Neural cell (in vitro differentiated cells): ENCODE measurements around the gene DNER. TPM values are rescaled to one million over a fixed set of nuclear protein-coding genes. Genes with fewer than 3 reads are reported as not detected.

ENCODE experiments used
- H2AFZ ChIP-seq: fragments of 200-600, 300-800 bp; sonication (generic), shearing (Covaris generic); 2 replicates; pipeline ENCODE4 v1.6.0; 2014; ENCODE audit warnings: low read depth, mild to moderate bottlenecking, antibody characterized with exemption, low read length, moderate library complexity
- H3F3A ChIP-seq: fragments of 200-600 bp; shearing (Covaris generic); 2 replicates; pipeline ENCODE4 v1.6.1; 2016; ENCODE audit warnings: mild to moderate bottlenecking, moderate library complexity, mixed read lengths, antibody characterized with exemption, low read length; ENCODE audit not compliant: insufficient read depth, poor library complexity, severe bottlenecking
- H3K27ac ChIP-seq: fragments of 200-600, 300-800 bp; sonication (generic), shearing (Covaris generic); 2 replicates; pipeline ENCODE4 v1.5.1; 2014; ENCODE audit warnings: mild to moderate bottlenecking, low read length, moderate library complexity
- H3K27me3 ChIP-seq: fragments of 300-800, 200-600 bp; sonication (generic), shearing (Covaris generic); 2 replicates; pipeline ENCODE4 v1.6.0; 2014; ENCODE audit warnings: mild to moderate bottlenecking, low read depth, low read length, moderate library complexity; ENCODE audit not compliant: insufficient read depth
- H3K36me3 ChIP-seq: fragments of 300-800, 200-600 bp; sonication (generic), shearing (Covaris generic); 2 replicates; pipeline ENCODE4 v1.5.1; 2014; ENCODE audit warnings: mild to moderate bottlenecking, antibody characterized with exemption, low read length, moderate library complexity; ENCODE audit not compliant: insufficient read depth
- H3K4me2 ChIP-seq: fragments of 300-800, 200-600 bp; sonication (generic), shearing (Covaris generic); 2 replicates; pipeline ENCODE4 v1.6.0; 2014; ENCODE audit warnings: mild to moderate bottlenecking, low read length
- H3K4me3 ChIP-seq: fragments of 300-800, 200-600 bp; sonication (generic), shearing (Covaris generic); 2 replicates; pipeline ENCODE4 v1.5.1; 2014; ENCODE audit warnings: mild to moderate bottlenecking, low read length, moderate library complexity
- H3K79me2 ChIP-seq: fragments of 200-600 bp; shearing (Covaris generic); replicated peaks from 2 replicates; pipeline ENCODE4 v1.6.0; 2014; ENCODE audit warnings: mild to moderate bottlenecking, low read length, moderate library complexity; ENCODE audit not compliant: insufficient read depth
- H3K9ac ChIP-seq: fragments of 300-800, 200-600 bp; sonication (generic), shearing (Covaris generic); 2 replicates; pipeline ENCODE4 v1.6.1; 2016; ENCODE audit warnings: mild to moderate bottlenecking, low read length, mixed read lengths
- H3K9me2 ChIP-seq: fragments of 200-600 bp; shearing (Covaris generic); 2 replicates; pipeline ENCODE4 v1.6.1; 2016; ENCODE audit warnings: mild to moderate bottlenecking, low read length, mixed read lengths; ENCODE audit not compliant: insufficient read depth
- H3K9me3 ChIP-seq: fragments of 200-600, 300-800 bp; sonication (generic), shearing (Covaris generic); 2 replicates; pipeline ENCODE4 v1.6.1; 2016; ENCODE audit warnings: mild to moderate bottlenecking, mixed run types, low read length, moderate library complexity, mixed read lengths
- H4K20me1 ChIP-seq: fragments of 200-600 bp; shearing (Covaris generic); 2 replicates; pipeline ENCODE4 v1.6.1; 2016; ENCODE audit warnings: mild to moderate bottlenecking, mixed run types; ENCODE audit not compliant: insufficient read depth
- CTCF ChIP-seq: fragments of 450-650 bp; IDR thresholded peaks from 2 replicates; pipeline ENCODE4 v1.5.1; 2014; ENCODE audit warnings: antibody characterized with exemption, mild to moderate bottlenecking, moderate library complexity; ENCODE audit not compliant: poor library complexity, severe bottlenecking
- EP300 ChIP-seq: fragments of 450-650 bp; conservative IDR thresholded peaks from 2 replicates; pipeline ENCODE4 v1.6.1; 2014; ENCODE audit warnings: antibody characterized with exemption, mild to moderate bottlenecking, moderate library complexity; ENCODE audit not compliant: poor library complexity, severe bottlenecking
- EZH2 ChIP-seq: fragments of 200-600, 300-800 bp; shearing (Covaris generic), sonication (generic); IDR thresholded peaks from 2 replicates; pipeline ENCODE4 v1.6.1; 2014; ENCODE audit warnings: antibody characterized with exemption, low read length, borderline replicate concordance, mild to moderate bottlenecking; ENCODE audit not compliant: insufficient read depth, poor library complexity, severe bottlenecking
- MXI1 ChIP-seq: fragments of 450-650 bp; conservative IDR thresholded peaks from 2 replicates; pipeline ENCODE4 v1.6.1; 2014; ENCODE audit warnings: antibody characterized with exemption, mild to moderate bottlenecking; ENCODE audit not compliant: poor library complexity, severe bottlenecking
- POLR2AphosphoS5 ChIP-seq: IDR thresholded peaks from 2 replicates; pipeline ENCODE4 v1.6.1; 2012
- RAD21 ChIP-seq: fragments of 450-650 bp; conservative IDR thresholded peaks from 2 replicates; pipeline ENCODE4 v1.6.1; 2014; ENCODE audit warnings: antibody characterized with exemption, mild to moderate bottlenecking, moderate library complexity
- REST ChIP-seq: IDR thresholded peaks from 2 replicates; pipeline ENCODE4 v1.6.1; 2012; ENCODE audit warnings: borderline replicate concordance
- SMC3 ChIP-seq: fragments of 450-650 bp; conservative IDR thresholded peaks from 2 replicates; pipeline ENCODE4 v1.6.1; 2014; ENCODE audit warnings: antibody characterized with exemption, mild to moderate bottlenecking, moderate library complexity; ENCODE audit not compliant: poor library complexity
- TAF1 ChIP-seq: IDR thresholded peaks from 2 replicates; pipeline ENCODE4 v1.6.1; 2012; ENCODE audit warnings: low read depth
- polyA plus RNA-seq: library from polyadenylated mRNA; depleted of rRNA; stranded (reverse); fragments of >200 nt; gene quantifications from 2 replicates; pipeline ENCODE4 v1.2.3, GENCODE V29; 2014

The DNER gene
- polyA plus RNA-seq, 1 donor from 2014 or later = 310 TPM

GRCh38 chr2:229703909-229704630, 10.3 kb downstream of the DNER start:
- no peaks in the 10 kb centered on the region for H3F3A ChIP-seq
- no peaks in the 10 kb centered on the region for H3K9me2 ChIP-seq
- peaks cover 58% of the 10 kb centered on the region for H3K79me2 ChIP-seq
- H3K4me2 ChIP-seq = no peak overlapping the region
- H3K36me3 ChIP-seq = no peaks in the 10 kb centered on the region
- H3K9ac ChIP-seq = no peak overlapping the region
- H3K27me3 ChIP-seq = no peaks in the 10 kb centered on the region
- TF ChIP-seq MXI1 (no peak), REST (no peak), SMC3 (no peak), POLR2AphosphoS5 (no peak), EZH2 (no peak), TAF1 (no peak), EP300 (no peak), CTCF (no peak), RAD21 (no peak)
- no peak overlapping the region for H3K4me3 ChIP-seq
- H3K9me3 ChIP-seq = no peaks in the 10 kb centered on the region
- H3K27ac ChIP-seq = no peak overlapping the region
- no peak overlapping the region for H2AFZ ChIP-seq
- no peaks in the 10 kb centered on the region for H4K20me1 ChIP-seq

GRCh38 chr2:229701716-229702115, 12.6 kb downstream of the DNER start:
- peaks cover 42% of the 10 kb centered on the region for H3K79me2 ChIP-seq
- no peak overlapping the region for H3K9ac ChIP-seq
- H4K20me1 ChIP-seq = no peaks in the 10 kb centered on the region
- no peaks in the 10 kb centered on the region for H3K9me2 ChIP-seq
- no peaks in the 10 kb centered on the region for H3F3A ChIP-seq
- no peak overlapping the region for H3K4me3 ChIP-seq
- H2AFZ ChIP-seq = no peak overlapping the region
- no peaks in the 10 kb centered on the region for H3K27me3 ChIP-seq
- H3K27ac ChIP-seq = no peak overlapping the region
- TF ChIP-seq REST (no peak), MXI1 (no peak), SMC3 (no peak), TAF1 (no peak), POLR2AphosphoS5 (no peak), RAD21 (no peak), EP300 (no peak)
- no peaks in the 10 kb centered on the region for H3K9me3 ChIP-seq
- no peaks in the 10 kb centered on the region for H3K36me3 ChIP-seq
- no peak overlapping the region for H3K4me2 ChIP-seq
